ENCODE data around the gene IMMP2L.

Gene IMMP2L

GRCh38 chr7:111554086-111554485 is 8.2 kb downstream of the IMMP2L start:
- TF ChIP-seq, protein P1, sequence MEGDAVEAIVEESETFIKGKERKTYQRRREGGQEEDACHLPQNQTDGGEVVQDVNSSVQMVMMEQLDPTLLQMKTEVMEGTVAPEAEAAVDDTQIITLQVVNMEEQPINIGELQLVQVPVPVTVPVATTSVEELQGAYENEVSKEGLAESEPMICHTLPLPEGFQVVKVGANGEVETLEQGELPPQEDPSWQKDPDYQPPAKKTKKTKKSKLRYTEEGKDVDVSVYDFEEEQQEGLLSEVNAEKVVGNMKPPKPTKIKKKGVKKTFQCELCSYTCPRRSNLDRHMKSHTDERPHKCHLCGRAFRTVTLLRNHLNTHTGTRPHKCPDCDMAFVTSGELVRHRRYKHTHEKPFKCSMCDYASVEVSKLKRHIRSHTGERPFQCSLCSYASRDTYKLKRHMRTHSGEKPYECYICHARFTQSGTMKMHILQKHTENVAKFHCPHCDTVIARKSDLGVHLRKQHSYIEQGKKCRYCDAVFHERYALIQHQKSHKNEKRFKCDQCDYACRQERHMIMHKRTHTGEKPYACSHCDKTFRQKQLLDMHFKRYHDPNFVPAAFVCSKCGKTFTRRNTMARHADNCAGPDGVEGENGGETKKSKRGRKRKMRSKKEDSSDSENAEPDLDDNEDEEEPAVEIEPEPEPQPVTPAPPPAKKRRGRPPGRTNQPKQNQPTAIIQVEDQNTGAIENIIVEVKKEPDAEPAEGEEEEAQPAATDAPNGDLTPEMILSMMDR (IDR thresholded peaks at IDR 0.05; ENCODE audit: insufficient read depth, low read depth, low read length, missing control alignments) = no peak

GRCh38 chr7:111541067-111541466 is 21.2 kb downstream of the IMMP2L start:
- TF ChIP-seq, protein P1 (IDR thresholded peaks at IDR 0.05; ENCODE audit: insufficient read depth, low read depth, low read length, missing control alignments) = no peak
- H3K4me3 ChIP-seq (ENCODE audit: low read length) = no peak overlapping the region
- no peak for DNase-seq (ENCODE audit: low read depth)

More at GRCh38 chr7:111554086-111554485, 8.2 kb downstream of the IMMP2L start:
- DNase-seq (ENCODE audit: low read depth) = no peak
- H3K4me3 ChIP-seq (ENCODE audit: low read length) = no peak overlapping the region

- no peak for DNase-seq (ENCODE audit: low read depth)
- TF ChIP-seq, protein P1 (IDR thresholded peaks at IDR 0.05; ENCODE audit: insufficient read depth, low read depth, low read length, missing control alignments) = no peak
- no peak overlapping the region for H3K4me3 ChIP-seq (ENCODE audit: low read length)
Measured at GRCh38 chr7:111540199-111540815, 22.0 kb downstream of the IMMP2L start.

DNA sequence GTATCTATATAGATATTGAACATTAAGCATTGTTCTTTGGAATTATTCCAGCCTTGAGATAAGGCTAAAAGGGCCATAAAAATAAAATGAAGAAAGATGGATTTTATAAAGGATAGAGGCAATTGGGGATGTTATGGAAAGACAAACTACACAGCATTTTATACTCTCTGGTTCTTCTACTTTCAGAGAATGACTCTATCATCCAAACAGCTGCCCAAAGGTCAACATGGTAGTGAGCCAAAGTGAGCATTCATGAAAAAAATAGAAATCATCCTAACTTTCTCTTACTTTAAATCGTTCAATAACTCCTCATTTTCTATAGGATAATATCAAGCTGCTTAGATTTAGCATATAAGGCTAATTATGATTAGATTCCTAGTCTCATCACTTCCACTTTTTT is 25.2 kb downstream of the IMMP2L start:
- TF ChIP-seq, protein P1 (IDR thresholded peaks at IDR 0.05; ENCODE audit: insufficient read depth, low read depth, low read length, missing control alignments) = no peak
- no peak overlapping the region for H3K4me3 ChIP-seq (ENCODE audit: low read length)
- DNase-seq (ENCODE audit: low read depth) = no peak

DNA sequence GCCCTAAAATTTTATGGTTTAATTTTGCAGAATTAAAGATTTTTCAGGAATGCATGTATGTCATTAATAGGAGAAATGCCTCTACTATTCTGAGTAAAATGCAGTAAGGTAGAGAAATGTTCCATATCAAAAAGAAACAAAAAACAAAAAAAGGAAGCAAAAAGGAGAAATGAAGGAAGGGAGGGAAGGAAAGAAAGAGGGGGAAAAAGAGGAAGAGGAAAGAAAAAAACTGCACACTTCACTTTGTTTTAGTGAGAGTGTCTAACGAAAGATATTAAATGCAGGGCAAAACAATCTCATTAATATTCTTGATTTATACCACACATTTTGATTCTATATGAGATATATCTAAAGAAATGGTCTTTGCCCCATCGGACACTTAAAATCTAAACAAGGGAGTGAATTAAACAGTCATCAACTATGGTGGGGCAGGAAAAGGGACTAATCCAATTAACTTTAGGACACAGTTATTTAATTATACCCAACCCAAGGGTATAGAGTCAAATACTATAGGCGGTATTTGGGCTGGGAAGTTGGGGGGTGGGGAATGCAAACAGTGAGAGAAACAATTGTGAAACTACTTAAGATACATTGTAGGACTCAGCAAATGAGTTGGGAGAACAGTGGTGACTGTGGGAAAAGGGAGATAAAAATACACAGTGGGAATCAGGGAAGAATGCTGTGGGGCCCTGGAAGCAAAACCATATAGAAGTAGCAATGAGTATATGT is 27.0 kb downstream of the IMMP2L start:
- H3K4me3 ChIP-seq (ENCODE audit: low read length) = no peak overlapping the region
- no peak for DNase-seq (ENCODE audit: low read depth)
- TF ChIP-seq, protein P1 (IDR thresholded peaks at IDR 0.05; ENCODE audit: insufficient read depth, low read depth, low read length, missing control alignments) = no peak

GRCh38 chr7:111532625-111533024 is 29.7 kb downstream of the IMMP2L start:
- H3K4me3 ChIP-seq (ENCODE audit: low read length) = no peak overlapping the region
- TF ChIP-seq, protein P1 (IDR thresholded peaks at IDR 0.05; ENCODE audit: insufficient read depth, low read depth, low read length, missing control alignments) = no peak
- DNase-seq (ENCODE audit: low read depth) = no peak
